Stimulated activated CD4-positive, alpha-beta T cell treated with anti-CD3 and anti-CD28 coated beads, Interleukin-1b, Interleukin-23, amount 100 ng/mL, for 48 hours (primary cell): ENCODE data around the gene ZC3H18.

ENCODE experiments used
- DNase-seq: peaks from one replicate; pipeline ENCODE4 v3.0.0-alpha.2; 2020

Gene ZC3H18

GRCh38 chr16:88610080-88610479 lies 39.9 kb downstream of the ZC3H18 start:
- DNase-seq: no peak

GRCh38 chr16:88610909-88611812 lies 41.0 kb downstream of the ZC3H18 start:
- DNase-seq: no peak

GRCh38 chr16:88613293-88613692 lies 43.1 kb downstream of the ZC3H18 start:
- no peak for DNase-seq

- DNase-seq: no peak
Measured at GRCh38 chr16:88613911-88614817, 44.0 kb downstream of the ZC3H18 start.

GRCh38 chr16:88614818-88615580 lies 44.8 kb downstream of the ZC3H18 start:
- DNase-seq: no peak

GRCh38 chr16:88616320-88616719 lies 46.1 kb downstream of the ZC3H18 start:
- no peak for DNase-seq

GRCh38 chr16:88616736-88617135 lies 46.5 kb downstream of the ZC3H18 start:
- no peak for DNase-seq

- no peak for DNase-seq
Measured at GRCh38 chr16:88617268-88618031, 47.2 kb downstream of the ZC3H18 start.

- DNase-seq: no peak
Measured at GRCh38 chr16:88618182-88618955, 48.2 kb downstream of the ZC3H18 start.

- no peak for DNase-seq
Measured at GRCh38 chr16:88618956-88619667, 48.9 kb downstream of the ZC3H18 start.

GRCh38 chr16:88619859-88620815 lies 49.9 kb downstream of the ZC3H18 start:
- DNase-seq: peak; percentile 33

GRCh38 chr16:88622125-88622524 lies 51.9 kb downstream of the ZC3H18 start:
- DNase-seq: no peak

GRCh38 chr16:88622866-88623265 lies 52.7 kb downstream of the ZC3H18 start:
- DNase-seq: no peak

- no peak for DNase-seq
Measured at GRCh38 chr16:88623858-88624257, 53.7 kb downstream of the ZC3H18 start.

GRCh38 chr16:88624481-88624880 lies 54.3 kb downstream of the ZC3H18 start:
- no peak for DNase-seq

GRCh38 chr16:88624977-88625576 lies 54.9 kb downstream of the ZC3H18 start:
- DNase-seq: no peak

GRCh38 chr16:88626646-88627045 lies 56.4 kb downstream of the ZC3H18 start:
- DNase-seq: no peak

- no peak for DNase-seq
Measured at GRCh38 chr16:88627531-88628411, 57.6 kb downstream of the ZC3H18 start.
